NCI-H2171 treated with DMSO at 0.1 percent for 48 hours (cell line): ENCODE data around the gene NR6A1.
A peak's percentile ranks its signal among the peaks of the same experiment; 100 is the strongest.
"Not testable (repeated sequence)": the region's sequence is repeated elsewhere in the genome, so short reads cannot be mapped to it uniquely, and the experiment has no call there.

Source experiments
- DNase-seq: peaks from one replicate; lab custom pipeline; 2025; lab: John Stamatoyannopoulos, UW

NR6A1 gene

GRCh38 chr9:124760719-124761118, 10.4 kb downstream of the NR6A1 start:
- DNase-seq, result no peak

- DNase-seq, result no peak
Observed at GRCh38 chr9:124759327-124759726, 11.8 kb downstream of the NR6A1 start.

GRCh38 chr9:124758691-124759090, 12.4 kb downstream of the NR6A1 start:
- no peak for DNase-seq

GRCh38 chr9:124758061-124758460, 13.1 kb downstream of the NR6A1 start:
- no peak for DNase-seq

- no peak for DNase-seq
Observed at GRCh38 chr9:124757616-124758015, 13.5 kb downstream of the NR6A1 start.

GRCh38 chr9:124756011-124756410, 15.1 kb downstream of the NR6A1 start:
- no peak for DNase-seq

GRCh38 chr9:124755061-124755460, 16.1 kb downstream of the NR6A1 start:
- no peak for DNase-seq

GRCh38 chr9:124754289-124754688, 16.8 kb downstream of the NR6A1 start:
- no peak for DNase-seq

- no peak for DNase-seq
Observed at GRCh38 chr9:124752967-124753366, 18.1 kb downstream of the NR6A1 start.

GRCh38 chr9:124749781-124750180, 21.3 kb downstream of the NR6A1 start:
- no peak for DNase-seq

GRCh38 chr9:124749284-124749683, 21.8 kb downstream of the NR6A1 start:
- DNase-seq, result no peak

GRCh38 chr9:124747065-124747464, 24.0 kb downstream of the NR6A1 start:
- DNase-seq, result no peak

GRCh38 chr9:124743686-124744348, 27.3 kb downstream of the NR6A1 start:
- no peak for DNase-seq

- no peak for DNase-seq
Observed at GRCh38 chr9:124742940-124743339, 28.2 kb downstream of the NR6A1 start.

GRCh38 chr9:124741662-124742061, 29.4 kb downstream of the NR6A1 start:
- no peak for DNase-seq

GRCh38 chr9:124741149-124741548, 30.0 kb downstream of the NR6A1 start:
- DNase-seq, result no peak

- no peak for DNase-seq
Observed at GRCh38 chr9:124739360-124739759, 31.8 kb downstream of the NR6A1 start.

GRCh38 chr9:124738075-124738474, 33.0 kb downstream of the NR6A1 start:
- not testable (repeated sequence) for DNase-seq

- DNase-seq, result no peak
Observed at GRCh38 chr9:124735121-124735520, 36.0 kb downstream of the NR6A1 start.

- not testable (repeated sequence) for DNase-seq
Observed at GRCh38 chr9:124734741-124735083, 36.4 kb downstream of the NR6A1 start.

GRCh38 chr9:124733964-124734740, 37.0 kb downstream of the NR6A1 start:
- DNase-seq, result no peak

- DNase-seq, result no peak
Observed at GRCh38 chr9:124730772-124731171, 40.3 kb downstream of the NR6A1 start.

GRCh38 chr9:124726886-124727285, 44.2 kb downstream of the NR6A1 start:
- no peak for DNase-seq

GRCh38 chr9:124725068-124725452, 46.1 kb downstream of the NR6A1 start:
- peak; percentile 50 for DNase-seq
